Vagina (tissue), 2 donors: ENCODE measurements around the gene ANKRD24.

Source experiments
- CTCF ChIP-seq, 3 experiments: fragments of 450-650 bp in 2 of 3; fragments of 200-600 bp in 1 of 3; sonication (generic) in 1 of 3; IDR thresholded peaks; one replicate each; pipeline ENCODE4 v1.5.1; 2017 to 2019; ENCODE audit warnings: antibody characterized with exemption in 3 of 3, mild to moderate bottlenecking in 2 of 3, moderate library complexity in 2 of 3
- POLR2A ChIP-seq, 2 donors: fragments of 450-650 bp; IDR thresholded peaks; one replicate each; pipeline ENCODE4 v1.6.1; 2017; ENCODE audit warnings: antibody characterized with exemption in 2 of 2, mild to moderate bottlenecking in 2 of 2, moderate library complexity in 2 of 2

- TF ChIP-seq POLR2A (IDR thresholded peaks at IDR 0.05) (no peak), CTCF (IDR thresholded peaks at IDR 0.05) (no peak)
Measured at GRCh38 chr19:4210166-4210731, 27.8 kb downstream of the ANKRD24 start.
